IMR-90 (cell line): ENCODE measurements around the gene CENPX. TPM values are rescaled to one million over a fixed set of nuclear protein-coding genes. Genes with fewer than 3 reads are reported as not detected.

ENCODE experiments used
- ATAC-seq: fragments of 200-7000 bp; cut with Tn5 transposase; 2 replicates; pipeline ENCODE4 v1.9.1; 2020; ENCODE audit warnings: low read depth, mild to moderate bottlenecking, moderate library complexity
- BruUV-seq: library from RNA; stranded (reverse); fragments of 400-500 nt; replicated peaks from 2 replicates; lab custom pipeline; 2021; lab: Mats Ljungman, UMichigan
- CTCF ChIA-PET: fragments of 300-600 bp; formaldehyde crosslinking; extraction: SDS; loops from one replicate; lab custom pipeline; 2021; ENCODE audit warnings: antibody characterized with exemption; lab: Yijun Ruan, JAX
- POLR2A ChIA-PET: fragments of 300-600 bp; sonication (Branson Sonifier 250); formaldehyde crosslinking; loops from one replicate; lab custom pipeline; 2022; ENCODE audit warnings: antibody characterized with exemption; ENCODE audit not compliant: unreplicated experiment; lab: Charles Lee
- DNase-seq: peaks from one replicate; pipeline ENCODE4 v3.0.0; 2013
- H2AFZ ChIP-seq: replicated peaks from 2 replicates; pipeline ENCODE3; 2013; ENCODE audit warnings: low read length, mild to moderate bottlenecking; ENCODE audit not compliant: poor library complexity
- H2AK5ac ChIP-seq: 2 replicates; pipeline ENCODE4 v1.6.1; 2013; ENCODE audit warnings: low read depth, low read length, inconsistent platforms
- H2AK9ac ChIP-seq: replicated peaks from 2 replicates; pipeline ENCODE3; 2013; ENCODE audit warnings: mild to moderate bottlenecking, low read depth, low read length, moderate library complexity; ENCODE audit not compliant: poor library complexity
- H2BK120ac ChIP-seq: 2 replicates; pipeline ENCODE4 v1.6.1; 2013; ENCODE audit warnings: low read depth, low read length, inconsistent platforms
- H2BK15ac ChIP-seq: 3 replicates; pipeline ENCODE4 v1.6.1; 2013; ENCODE audit warnings: low read depth, low read length, inconsistent platforms
- H2BK20ac ChIP-seq: 2 replicates; pipeline ENCODE4 v1.6.1; 2013; ENCODE audit warnings: low read depth, mild to moderate bottlenecking, inconsistent platforms, low read length, moderate library complexity
- H2BK5ac ChIP-seq: 2 replicates; pipeline ENCODE4 v1.6.1; 2013; ENCODE audit warnings: mild to moderate bottlenecking, low read depth, low read length, inconsistent platforms; ENCODE audit not compliant: poor library complexity, severe bottlenecking
- H3K14ac ChIP-seq: replicated peaks from 2 replicates; pipeline ENCODE4 v1.6.1; 2013; ENCODE audit warnings: low read depth, low read length, inconsistent platforms
- H3K18ac ChIP-seq: 2 replicates; pipeline ENCODE4 v1.6.1; 2013; ENCODE audit warnings: low read depth, low read length, control low read depth
- H3K23ac ChIP-seq: 2 replicates; pipeline ENCODE4 v1.6.1; 2013; ENCODE audit warnings: low read depth, low read length, inconsistent platforms
- H3K27ac ChIP-seq: 2 replicates; pipeline ENCODE4 v1.5.1; 2013; ENCODE audit warnings: mild to moderate bottlenecking, control low read depth, low read length; ENCODE audit not compliant: insufficient read depth
- H3K27me3 ChIP-seq: 2 replicates; pipeline ENCODE4 v1.6.1; 2013; ENCODE audit warnings: low read length; ENCODE audit not compliant: control insufficient read depth, insufficient read depth
- H3K36me3 ChIP-seq: 2 replicates; pipeline ENCODE4 v1.6.1; 2013; ENCODE audit warnings: low read length, mixed read lengths; ENCODE audit not compliant: control insufficient read depth, insufficient read depth
- H3K4ac ChIP-seq: 2 replicates; pipeline ENCODE4 v1.6.1; 2013; ENCODE audit warnings: low read depth, low read length, inconsistent platforms
- H3K4me1 ChIP-seq: 2 replicates; pipeline ENCODE4 v1.6.1; 2013; ENCODE audit warnings: low read length, mixed read lengths; ENCODE audit not compliant: control insufficient read depth, insufficient read depth
- H3K4me2 ChIP-seq: 2 replicates; pipeline ENCODE4 v1.6.1; 2013; ENCODE audit warnings: low read depth, mild to moderate bottlenecking, control low read depth, low read length, moderate library complexity
- H3K4me3 ChIP-seq: 2 replicates; pipeline ENCODE4 v1.5.1; 2013; ENCODE audit warnings: low read depth, mild to moderate bottlenecking, control low read depth, low read length, moderate library complexity; ENCODE audit not compliant: insufficient read depth
- H3K56ac ChIP-seq: 2 replicates; pipeline ENCODE4 v1.6.1; 2013; ENCODE audit warnings: low read length, inconsistent platforms; ENCODE audit not compliant: insufficient read depth; ENCODE audit errors: extremely low read depth
- H3K79me1 ChIP-seq, 2 experiments: 2 replicates each; pipeline ENCODE4 v1.6.1; 2013; ENCODE audit warnings: low read length in 2 of 2, inconsistent platforms in 1 of 2, low read depth in 1 of 2
- H3K9ac ChIP-seq: 2 replicates; pipeline ENCODE4 v1.6.1; 2013; ENCODE audit warnings: low read depth, low read length, control low read depth
- H3K9me1 ChIP-seq: 2 replicates; pipeline ENCODE4 v1.6.1; 2013; ENCODE audit warnings: low read length, inconsistent platforms; ENCODE audit not compliant: insufficient read depth
- H3K9me3 ChIP-seq: 2 replicates; pipeline ENCODE4 v1.6.1; 2013; ENCODE audit warnings: low read length; ENCODE audit not compliant: control insufficient read depth, insufficient read depth
- H4K20me1 ChIP-seq: 2 replicates; pipeline ENCODE4 v1.6.1; 2013; ENCODE audit warnings: low read length, inconsistent platforms; ENCODE audit not compliant: insufficient read depth
- H4K5ac ChIP-seq: 2 replicates; pipeline ENCODE4 v1.6.1; 2013; ENCODE audit warnings: mild to moderate bottlenecking, low read depth, low read length, control low read depth
- H4K8ac ChIP-seq, 2 experiments: 2 replicates each; pipeline ENCODE4 v1.6.1; 2013; ENCODE audit warnings: low read depth in 2 of 2, low read length in 2 of 2, control low read depth in 1 of 2, inconsistent platforms in 1 of 2
- H4K91ac ChIP-seq: 2 replicates; pipeline ENCODE4 v1.6.1; 2013; ENCODE audit warnings: low read depth, low read length, inconsistent platforms; ENCODE audit not compliant: insufficient read depth
- CEBPB ChIP-seq: IDR thresholded peaks from 2 replicates; pipeline ENCODE4 v1.6.1; 2012; ENCODE audit warnings: low read depth, low read length, improper control_type of control experiment
- CHD1 ChIP-seq: IDR thresholded peaks from 2 replicates; pipeline ENCODE4 v1.6.1; 2012; ENCODE audit warnings: low read depth, low read length, improper control_type of control experiment
- MAFK ChIP-seq: IDR thresholded peaks from 2 replicates; pipeline ENCODE4 v1.6.1; 2012; ENCODE audit warnings: low read depth, low read length, improper control_type of control experiment
- MAZ ChIP-seq: IDR thresholded peaks from 2 replicates; pipeline ENCODE4 v1.6.1; 2012; ENCODE audit warnings: low read depth, mild to moderate bottlenecking, low read length, improper control_type of control experiment, moderate library complexity, borderline replicate concordance
- RAD21 ChIP-seq: IDR thresholded peaks from 2 replicates; pipeline ENCODE4 v1.6.1; 2012; ENCODE audit warnings: low read length, improper control_type of control experiment
- RFX5 ChIP-seq: IDR thresholded peaks from 2 replicates; pipeline ENCODE4 v1.8.0; 2012; ENCODE audit warnings: low read depth, mild to moderate bottlenecking, low read length, moderate library complexity
- WGBS, 2 experiments: methylation state at CpG; one replicate each; pipeline versions ENCODE4 v1.1.5 to v1.1.7; 2013; ENCODE audit warnings: missing lambda C conversion rate in 2 of 2; ENCODE audit not compliant: insufficient read length in 1 of 2; ENCODE audit errors: extremely low coverage in 2 of 2; 5-methylcytosine and 5-hydroxymethylcytosine counted together
- dilution Hi-C: fragments of 300-500 bp; cut with HindIII; formaldehyde crosslinking; loops from one replicate; pipeline ENCODE4 v1.14.3; 2018; ENCODE audit warnings: low sequenced_read_pairs; ENCODE audit not compliant: unreplicated experiment
- in situ Hi-C: fragments of 300-500 bp; cut with MboI; formaldehyde crosslinking; loops from 3 replicates; pipeline ENCODE4 v1.14.3; 2019; ENCODE audit warnings: low sequenced_read_pairs, inconsistent platforms, mixed read lengths
- intact Hi-C: fragments of 100-400 bp; cut with micrococcal nuclease; formaldehyde crosslinking; loops from 2 replicates; pipeline ENCODE4 v1.10.0; 2022
- polyA plus RNA-seq, 3 experiments: library from polyadenylated mRNA; depleted of rRNA; stranded (reverse); fragments of >200 nt; gene quantifications; 2 replicates each; pipeline ENCODE4 v1.2.3, GENCODE V29; 2012; ENCODE audit warnings: low replicate concordance in 1 of 3
- total RNA-seq: library from RNA; depleted of rRNA; stranded (reverse); fragments of >200 nt; gene quantifications from 2 replicates; pipeline ENCODE4 v1.2.3, GENCODE V29; 2012
- TF ChIP-seq, protein P1 (sequence below): fragments of 150-350 bp; IDR thresholded peaks from 2 replicates; pipeline ENCODE4 v1.6.1; 2016; ENCODE audit warnings: low read depth, mild to moderate bottlenecking, low read length, moderate library complexity, borderline replicate concordance
- TF ChIP-seq, protein P2 (sequence below): fragments of 150-350 bp; IDR thresholded peaks from 2 replicates; pipeline ENCODE4 v1.6.1; 2017; ENCODE audit warnings: mild to moderate bottlenecking, antibody characterized with exemption, low read length, low read depth
- TF ChIP-seq, protein P3 (sequence below): conservative IDR thresholded peaks from 2 replicates; pipeline ENCODE4 v1.5.1; 2012; ENCODE audit warnings: mild to moderate bottlenecking, low read depth, low read length, improper control_type of control experiment

CENPX gene
- total and polyA plus RNA-seq, 2 of the 4 experiments (the other 2 are of a cell fraction) = 44.8 to 86.8 TPM

DNA sequence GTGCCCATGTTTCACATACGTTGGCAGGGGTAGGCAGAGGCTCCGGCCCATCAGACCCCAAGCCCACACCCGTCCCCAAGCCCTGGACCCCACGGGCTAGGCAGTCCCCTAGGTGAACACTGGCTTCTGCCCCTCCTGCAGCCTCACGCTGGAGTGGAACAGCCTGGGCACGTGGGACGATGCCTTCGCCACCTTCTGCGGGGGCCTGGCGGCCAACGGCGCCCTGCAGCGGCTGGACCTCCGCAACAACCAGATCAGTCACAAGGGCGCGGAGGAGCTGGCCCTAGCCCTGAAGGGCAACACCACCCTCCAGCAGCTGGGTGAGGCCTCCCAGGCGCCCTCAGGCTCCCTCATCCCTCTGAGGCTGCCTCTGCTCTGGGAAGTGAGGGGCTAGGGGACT is 2.2 kb upstream of the CENPX start:
- H4K91ac ChIP-seq = no peak overlapping the region
- H3K4me3 ChIP-seq = no peak overlapping the region
- no peaks in the 10 kb centered on the region for H3K9me3 ChIP-seq
- H3K36me3 ChIP-seq = peaks cover 2% of the 10 kb centered on the region
- TF ChIP-seq, protein P1, sequence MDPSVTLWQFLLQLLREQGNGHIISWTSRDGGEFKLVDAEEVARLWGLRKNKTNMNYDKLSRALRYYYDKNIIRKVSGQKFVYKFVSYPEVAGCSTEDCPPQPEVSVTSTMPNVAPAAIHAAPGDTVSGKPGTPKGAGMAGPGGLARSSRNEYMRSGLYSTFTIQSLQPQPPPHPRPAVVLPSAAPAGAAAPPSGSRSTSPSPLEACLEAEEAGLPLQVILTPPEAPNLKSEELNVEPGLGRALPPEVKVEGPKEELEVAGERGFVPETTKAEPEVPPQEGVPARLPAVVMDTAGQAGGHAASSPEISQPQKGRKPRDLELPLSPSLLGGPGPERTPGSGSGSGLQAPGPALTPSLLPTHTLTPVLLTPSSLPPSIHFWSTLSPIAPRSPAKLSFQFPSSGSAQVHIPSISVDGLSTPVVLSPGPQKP = no peak
- TF ChIP-seq MAZ (no peak), RAD21 (no peak), CEBPB (no peak), CHD1 (no peak), RFX5 (no peak), MAFK (no peak)
- TF ChIP-seq, protein P2, sequence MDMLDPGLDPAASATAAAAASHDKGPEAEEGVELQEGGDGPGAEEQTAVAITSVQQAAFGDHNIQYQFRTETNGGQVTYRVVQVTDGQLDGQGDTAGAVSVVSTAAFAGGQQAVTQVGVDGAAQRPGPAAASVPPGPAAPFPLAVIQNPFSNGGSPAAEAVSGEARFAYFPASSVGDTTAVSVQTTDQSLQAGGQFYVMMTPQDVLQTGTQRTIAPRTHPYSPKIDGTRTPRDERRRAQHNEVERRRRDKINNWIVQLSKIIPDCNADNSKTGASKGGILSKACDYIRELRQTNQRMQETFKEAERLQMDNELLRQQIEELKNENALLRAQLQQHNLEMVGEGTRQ = no peak
- TF ChIP-seq, protein P3, sequence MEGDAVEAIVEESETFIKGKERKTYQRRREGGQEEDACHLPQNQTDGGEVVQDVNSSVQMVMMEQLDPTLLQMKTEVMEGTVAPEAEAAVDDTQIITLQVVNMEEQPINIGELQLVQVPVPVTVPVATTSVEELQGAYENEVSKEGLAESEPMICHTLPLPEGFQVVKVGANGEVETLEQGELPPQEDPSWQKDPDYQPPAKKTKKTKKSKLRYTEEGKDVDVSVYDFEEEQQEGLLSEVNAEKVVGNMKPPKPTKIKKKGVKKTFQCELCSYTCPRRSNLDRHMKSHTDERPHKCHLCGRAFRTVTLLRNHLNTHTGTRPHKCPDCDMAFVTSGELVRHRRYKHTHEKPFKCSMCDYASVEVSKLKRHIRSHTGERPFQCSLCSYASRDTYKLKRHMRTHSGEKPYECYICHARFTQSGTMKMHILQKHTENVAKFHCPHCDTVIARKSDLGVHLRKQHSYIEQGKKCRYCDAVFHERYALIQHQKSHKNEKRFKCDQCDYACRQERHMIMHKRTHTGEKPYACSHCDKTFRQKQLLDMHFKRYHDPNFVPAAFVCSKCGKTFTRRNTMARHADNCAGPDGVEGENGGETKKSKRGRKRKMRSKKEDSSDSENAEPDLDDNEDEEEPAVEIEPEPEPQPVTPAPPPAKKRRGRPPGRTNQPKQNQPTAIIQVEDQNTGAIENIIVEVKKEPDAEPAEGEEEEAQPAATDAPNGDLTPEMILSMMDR = no peak
- H4K8ac ChIP-seq = no peak overlapping the region
- H3K9ac ChIP-seq = no peak overlapping the region
- no peak overlapping the region for H2BK20ac ChIP-seq
- H2AFZ ChIP-seq = peak overlapping the region; percentile 32
- H3K56ac ChIP-seq = no peak overlapping the region
- in situ Hi-C loops (no loop called here), intact Hi-C loops (no loop called here), dilution Hi-C loops (no loop called here)
- H2BK15ac ChIP-seq = no peak overlapping the region
- peaks cover 12 to 39% of the 10 kb centered on the region in 2 experiments for H3K79me1 ChIP-seq
- BruUV-seq = no TSS peak
- H3K14ac ChIP-seq = no peak overlapping the region
- H3K27me3 ChIP-seq = no peaks in the 10 kb centered on the region
- no peak overlapping the region for H2BK5ac ChIP-seq
- H3K27ac ChIP-seq = no peak overlapping the region
- no peak overlapping the region for H2AK5ac ChIP-seq
- H3K9me1 ChIP-seq = no peaks in the 10 kb centered on the region
- H3K4me2 ChIP-seq = no peak overlapping the region
- H3K23ac ChIP-seq = no peak overlapping the region
- CTCF ChIA-PET = no interaction called here
- POLR2A ChIA-PET = no interaction called here
- no peak overlapping the region for H3K18ac ChIP-seq
- no peak overlapping the region for H2BK120ac ChIP-seq
- peak overlapping the region; percentile 55 for H2AK9ac ChIP-seq
- no peak overlapping the region for H3K4ac ChIP-seq
- peaks cover 13% of the 10 kb centered on the region for H3K4me1 ChIP-seq
- peaks cover 24% of the 10 kb centered on the region for H4K20me1 ChIP-seq
- WGBS, 2 experiments = 99% methylated on average over 12 of the region's 17 CpGs; no CpG with 5 or more reads in 1 of the 2 experiments
- DNase-seq (no peak), ATAC-seq (no peak)
- no peak overlapping the region for H4K5ac ChIP-seq
